ENCODE data around the gene SLC2A2. TPM values are rescaled to one million over a fixed set of nuclear protein-coding genes. Genes with fewer than 3 reads are reported as not detected.

Gene SLC2A2
- total and polyA plus RNA-seq, 5 donors = not detected

- Histone ChIP-seq H3K27ac (ENCODE audit: low read length) (no peak overlapping the region), H3K4me1 (ENCODE audit: control insufficient read depth, insufficient read depth, low read length) (no peaks in the 10 kb centered on the region), H3K27me3 (ENCODE audit: control insufficient read depth, insufficient read depth) (no peaks in the 10 kb centered on the region), H3K9me3 (ENCODE audit: control insufficient read depth, low read length) (no peaks in the 10 kb centered on the region), H3K4me3 (ENCODE audit: low read length) (peak overlapping the region; percentile 27)
- peak in 1 of 3 donors; percentile 13 for DNase-seq
- intact Hi-C loops (cut with DNase I) = no loop called here
- 24% methylated on average over 8 of the region's 8 CpGs for WGBS
- peak; percentile 87 to 90 for ATAC-seq
These were observed 2.3 kb upstream of the SLC2A2 start for GRCh38 chr3:171028779-171029232.

- WGBS = 14% methylated on average over 39 of the region's 39 CpGs
- ATAC-seq = peak; percentile 87 to 89
- H3K4me3 ChIP-seq (ENCODE audit: low read length) = peak overlapping the region; percentile 27
These were observed 1.7 kb upstream of the SLC2A2 start for GRCh38 chr3:171028025-171028778.

GRCh38 chr3:171023566-171023965, 3.0 kb downstream of the SLC2A2 start:
- DNase-seq (no peak), ATAC-seq (no peak)
- no peaks in the 10 kb centered on the region for H3K9me3 ChIP-seq (ENCODE audit: control insufficient read depth, low read length)
- no peak overlapping the region for H3K4me3 ChIP-seq (ENCODE audit: low read length)
- H3K27me3 ChIP-seq (ENCODE audit: control insufficient read depth, insufficient read depth) = no peaks in the 10 kb centered on the region
- no peaks in the 10 kb centered on the region for H3K4me1 ChIP-seq (ENCODE audit: control insufficient read depth, insufficient read depth, low read length)
- H3K27ac ChIP-seq (ENCODE audit: low read length) = no peak overlapping the region
- intact Hi-C loops (cut with DNase I) = no loop called here

More at GRCh38 chr3:171028025-171028778, 1.7 kb upstream of the SLC2A2 start:
- no peak overlapping the region for H3K27ac ChIP-seq (ENCODE audit: low read length)
- peak; percentile 59 to 82 (median 81) for DNase-seq
- intact Hi-C loops (cut with DNase I) = no loop called here
- no peaks in the 10 kb centered on the region for H3K9me3 ChIP-seq (ENCODE audit: control insufficient read depth, low read length)
- no peaks in the 10 kb centered on the region for H3K27me3 ChIP-seq (ENCODE audit: control insufficient read depth, insufficient read depth)
- no peaks in the 10 kb centered on the region for H3K4me1 ChIP-seq (ENCODE audit: control insufficient read depth, insufficient read depth, low read length)

- Histone ChIP-seq H3K27me3 (ENCODE audit: control insufficient read depth, insufficient read depth) (no peaks in the 10 kb centered on the region), H3K4me3 (ENCODE audit: low read length) (no peak overlapping the region), H3K27ac (ENCODE audit: low read length) (no peak overlapping the region), H3K9me3 (ENCODE audit: control insufficient read depth, low read length) (no peaks in the 10 kb centered on the region), H3K4me1 (ENCODE audit: control insufficient read depth, insufficient read depth, low read length) (no peaks in the 10 kb centered on the region)
- 86% methylated on average over 4 of the region's 4 CpGs for WGBS
- DNase-seq (no peak), ATAC-seq (no peak)
- intact Hi-C loops (cut with DNase I) = no loop called here
These were observed 5.1 kb downstream of the SLC2A2 start for GRCh38 chr3:171021377-171021776.

DNA sequence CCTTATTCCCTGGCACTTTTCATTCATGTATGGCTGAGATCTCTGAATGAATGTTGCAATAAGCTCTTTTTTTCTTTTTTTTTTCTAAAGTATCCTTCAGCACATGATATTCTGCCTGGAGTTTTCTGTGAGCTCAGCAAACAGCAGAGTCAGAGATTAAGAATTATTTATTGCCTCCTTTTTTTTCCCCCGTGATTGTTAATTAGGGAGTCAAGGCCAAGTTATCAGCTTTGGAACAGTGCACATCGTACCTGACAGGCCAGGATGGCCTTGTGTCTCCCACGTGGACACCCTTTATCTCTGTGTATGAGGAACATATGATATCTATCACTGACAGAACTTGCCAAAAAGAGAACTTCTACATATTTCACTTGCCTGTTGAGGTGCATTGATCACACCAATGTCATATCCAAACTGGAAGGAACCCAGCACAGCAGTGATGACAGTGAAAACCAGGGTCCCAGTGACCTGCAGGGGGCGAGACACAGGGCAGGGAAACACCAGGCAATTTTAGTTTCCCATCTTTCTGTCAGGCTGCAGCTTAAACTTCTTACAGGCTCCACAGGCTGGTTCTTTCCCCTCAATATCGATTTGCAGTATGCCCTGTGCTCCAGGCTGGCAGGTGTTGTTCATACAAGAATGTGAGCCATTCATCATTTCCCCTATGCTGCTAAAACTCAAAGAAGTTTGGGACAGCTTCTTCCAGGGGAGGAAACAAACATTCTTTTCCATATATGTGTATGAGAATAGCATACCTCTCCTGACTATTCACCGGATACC, 8.2 kb downstream of the SLC2A2 start:
- H3K27me3 ChIP-seq (ENCODE audit: control insufficient read depth, insufficient read depth) = no peaks in the 10 kb centered on the region
- no peaks in the 10 kb centered on the region for H3K9me3 ChIP-seq (ENCODE audit: control insufficient read depth, low read length)
- ATAC-seq (no peak), DNase-seq (no peak)
- no peak overlapping the region for H3K27ac ChIP-seq (ENCODE audit: low read length)
- intact Hi-C loops (cut with DNase I) = no loop called here
- 53% methylated on average over 6 of the region's 6 CpGs for WGBS
- no peak overlapping the region for H3K4me3 ChIP-seq (ENCODE audit: low read length)
- no peaks in the 10 kb centered on the region for H3K4me1 ChIP-seq (ENCODE audit: control insufficient read depth, insufficient read depth, low read length)

GRCh38 chr3:171013822-171014748, 12.4 kb downstream of the SLC2A2 start:
- Histone ChIP-seq H3K4me3 (ENCODE audit: low read length) (no peak overlapping the region), H3K27ac (ENCODE audit: low read length) (no peak overlapping the region), H3K4me1 (ENCODE audit: control insufficient read depth, insufficient read depth, low read length) (no peaks in the 10 kb centered on the region), H3K9me3 (ENCODE audit: control insufficient read depth, low read length) (no peaks in the 10 kb centered on the region), H3K27me3 (ENCODE audit: control insufficient read depth, insufficient read depth) (no peaks in the 10 kb centered on the region)
- ATAC-seq (no peak), DNase-seq (no peak)
- WGBS = 82% methylated on average over 5 of the region's 5 CpGs
- intact Hi-C loops (cut with DNase I) = no loop called here

DNA sequence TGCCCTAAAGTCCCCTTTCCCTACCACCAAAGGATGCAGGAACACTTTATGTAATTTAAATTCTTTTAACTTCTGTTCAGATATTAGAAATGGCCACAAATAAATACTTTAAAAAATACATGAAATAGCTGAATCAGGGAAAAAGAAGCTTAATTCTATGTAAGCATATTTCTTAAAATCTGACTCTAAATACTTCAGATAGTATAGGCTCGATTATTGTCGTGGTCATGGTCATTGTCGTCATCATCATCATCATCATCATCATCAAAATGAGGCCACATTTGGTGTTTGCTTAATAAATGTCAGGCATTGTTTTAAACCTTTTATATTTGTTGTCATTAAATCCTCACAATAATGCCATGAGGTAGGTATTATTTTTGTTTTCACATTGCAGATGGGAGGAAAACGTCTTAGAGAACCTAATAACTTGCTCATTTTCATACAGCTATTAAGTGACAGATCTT, 14.6 kb downstream of the SLC2A2 start:
- DNase-seq (no peak), ATAC-seq (no peak)
- Histone ChIP-seq H3K4me3 (ENCODE audit: low read length) (no peak overlapping the region), H3K4me1 (ENCODE audit: control insufficient read depth, insufficient read depth, low read length) (no peaks in the 10 kb centered on the region), H3K27ac (ENCODE audit: low read length) (no peak overlapping the region), H3K9me3 (ENCODE audit: control insufficient read depth, low read length) (no peaks in the 10 kb centered on the region), H3K27me3 (ENCODE audit: control insufficient read depth, insufficient read depth) (no peaks in the 10 kb centered on the region)
- WGBS = 83% methylated on average over 4 of the region's 4 CpGs
- intact Hi-C loops (cut with DNase I) = no loop called here

- Histone ChIP-seq H3K27ac (ENCODE audit: low read length) (no peak overlapping the region), H3K27me3 (ENCODE audit: control insufficient read depth, insufficient read depth) (no peaks in the 10 kb centered on the region), H3K9me3 (ENCODE audit: control insufficient read depth, low read length) (no peaks in the 10 kb centered on the region), H3K4me3 (ENCODE audit: low read length) (no peak overlapping the region), H3K4me1 (ENCODE audit: control insufficient read depth, insufficient read depth, low read length) (no peaks in the 10 kb centered on the region)
- ATAC-seq (no peak), DNase-seq (no peak)
- intact Hi-C loops (cut with DNase I) = no loop called here
- 74% methylated on average over 2 of the region's 2 CpGs for WGBS
These were observed 15.2 kb downstream of the SLC2A2 start for GRCh38 chr3:171011109-171011872.

DNA sequence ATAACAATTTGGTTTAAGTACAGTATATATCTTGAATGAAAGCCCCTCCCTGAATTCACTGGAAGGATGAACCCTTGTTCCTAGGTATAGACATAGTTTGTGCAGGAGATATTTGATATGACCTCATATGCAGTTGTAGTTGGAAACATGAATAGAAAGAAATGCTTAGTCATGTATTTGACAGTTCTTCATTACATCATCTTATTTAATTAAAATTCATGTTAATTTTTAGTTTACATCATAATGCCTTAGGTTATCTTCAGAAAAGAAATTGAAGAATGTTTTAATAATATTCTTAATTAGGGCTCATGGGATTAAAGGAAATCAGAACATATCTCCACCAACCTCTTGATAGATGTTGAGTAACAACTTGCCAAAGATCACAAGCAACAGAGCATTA, 19.2 kb downstream of the SLC2A2 start:
- no peaks in the 10 kb centered on the region for H3K9me3 ChIP-seq (ENCODE audit: control insufficient read depth, low read length)
- ATAC-seq (no peak), DNase-seq (no peak)
- H3K27ac ChIP-seq (ENCODE audit: low read length) = no peak overlapping the region
- H3K4me3 ChIP-seq (ENCODE audit: low read length) = no peak overlapping the region
- H3K27me3 ChIP-seq (ENCODE audit: control insufficient read depth, insufficient read depth) = no peaks in the 10 kb centered on the region
- H3K4me1 ChIP-seq (ENCODE audit: control insufficient read depth, insufficient read depth, low read length) = no peaks in the 10 kb centered on the region
- intact Hi-C loops (cut with DNase I) = no loop called here

- no peak for ATAC-seq
- Histone ChIP-seq H3K27me3 (ENCODE audit: control insufficient read depth, insufficient read depth) (no peaks in the 10 kb centered on the region), H3K4me1 (ENCODE audit: control insufficient read depth, insufficient read depth, low read length) (no peaks in the 10 kb centered on the region), H3K4me3 (ENCODE audit: low read length) (no peak overlapping the region), H3K9me3 (ENCODE audit: control insufficient read depth, low read length) (no peaks in the 10 kb centered on the region), H3K27ac (ENCODE audit: low read length) (no peak overlapping the region)
- 72% methylated on average over 4 of the region's 4 CpGs for WGBS
- intact Hi-C loops (cut with DNase I) = no loop called here
- no peak for DNase-seq
These were observed 20.9 kb downstream of the SLC2A2 start for GRCh38 chr3:171005648-171006047.

All from right cardiac atrium (tissue), 5 donors.